Panc1 (cell line): Measurements from ENCODE around the gene CYTH4. TPM values are rescaled to one million over a fixed set of nuclear protein-coding genes. Genes with fewer than 3 reads are reported as not detected.

Experiments used
- ATAC-seq: fragments of 200-7000 bp; cut with Tn5 transposase; 2 replicates; pipeline ENCODE4 v1.9.1; 2020; ENCODE audit warnings: mild to moderate bottlenecking, moderate library complexity
- BruUV-seq: library from RNA; stranded (reverse); fragments of 400-500 nt; replicated peaks from 2 replicates; lab custom pipeline; 2021; lab: Mats Ljungman, UMichigan
- CTCF ChIA-PET: fragments of 300-600 bp; sonication (Branson Sonifier 250); formaldehyde crosslinking; loops from one replicate; lab custom pipeline; 2022; ENCODE audit warnings: antibody characterized with exemption; lab: Charles Lee
- POLR2A ChIA-PET: fragments of 300-600 bp; sonication (Branson Sonifier 250); formaldehyde crosslinking; loops from one replicate; lab custom pipeline; 2022; ENCODE audit warnings: antibody characterized with exemption; lab: Charles Lee
- DNase-seq: peaks from one replicate; pipeline ENCODE4 v3.0.0-alpha.2; 2010; ENCODE audit warnings: low read depth, low spot score
- H3K27ac ChIP-seq: 2 replicates; pipeline ENCODE4 v1.5.1; 2011; ENCODE audit warnings: mild to moderate bottlenecking, low read length, inconsistent platforms
- H3K27me3 ChIP-seq: fragments of 200-500 bp; sonication (Bioruptor generic); 2 replicates; pipeline ENCODE4 v1.6.0; 2014; ENCODE audit warnings: low read length, inconsistent platforms; ENCODE audit not compliant: control insufficient read depth, insufficient read depth
- H3K36me3 ChIP-seq: fragments of 200-500 bp; sonication (Bioruptor generic); 2 replicates; pipeline ENCODE4 v1.5.1; 2014; ENCODE audit warnings: inconsistent platforms, mild to moderate bottlenecking, low read length, moderate library complexity; ENCODE audit not compliant: control insufficient read depth, insufficient read depth
- H3K4me1 ChIP-seq: 2 replicates; pipeline ENCODE4 v1.5.1; 2011; ENCODE audit warnings: inconsistent platforms, mild to moderate bottlenecking, low read length, moderate library complexity; ENCODE audit not compliant: control insufficient read depth, insufficient read depth
- H3K4me3 ChIP-seq, 2 experiments: 2 replicates each; pipeline ENCODE4 v1.5.1; 2011 to 2012; ENCODE audit warnings: low read depth in 2 of 2, low read length in 2 of 2, mild to moderate bottlenecking in 2 of 2, inconsistent platforms in 1 of 2, moderate library complexity in 1 of 2
- H3K9me3 ChIP-seq: fragments of 200-500 bp; sonication (Bioruptor generic); 2 replicates; pipeline ENCODE4 v1.5.1; 2014; ENCODE audit warnings: low read depth, mild to moderate bottlenecking, inconsistent platforms, low read length, moderate library complexity; ENCODE audit not compliant: control insufficient read depth, insufficient read depth
- POLR2AphosphoS5 ChIP-seq: IDR thresholded peaks from 2 replicates; pipeline ENCODE4 v1.6.1; 2012; ENCODE audit warnings: mild to moderate bottlenecking, low read depth, low read length, moderate library complexity
- REST ChIP-seq, 2 experiments: IDR thresholded peaks; 2 replicates each; pipeline ENCODE4 v1.6.1; 2011 to 2012; ENCODE audit warnings: low read depth in 2 of 2, control low read depth in 1 of 2, low read length in 1 of 2, mild to moderate bottlenecking in 1 of 2, moderate library complexity in 1 of 2; ENCODE audit not compliant: insufficient read depth in 1 of 2
- SIN3A ChIP-seq: IDR thresholded peaks from 2 replicates; pipeline ENCODE4 v1.6.1; 2012; ENCODE audit warnings: low read depth, mild to moderate bottlenecking, low read length, moderate library complexity, borderline replicate concordance; ENCODE audit not compliant: insufficient read depth
- TCF7L2 ChIP-seq: IDR thresholded peaks from 2 replicates; pipeline ENCODE4 v1.6.1; 2011; ENCODE audit warnings: mild to moderate bottlenecking, low read depth, low read length, inconsistent platforms
- in situ Hi-C: cut with HindIII; loops from 2 replicates; pipeline ENCODE4 v1.10.0; 2016; ENCODE audit warnings: low sequenced_read_pairs, low pct_unique_long_range_greater_than_20kb
- intact Hi-C: fragments of 100-400 bp; cut with micrococcal nuclease; formaldehyde crosslinking; loops from one replicate; pipeline ENCODE4 v1.10.0; 2022; ENCODE audit not compliant: unreplicated experiment
- total RNA-seq: library from RNA; stranded (reverse); gene quantifications from one replicate; pipeline ENCODE4 v1.2.1, GENCODE V29; 2021; ENCODE audit not compliant: unreplicated experiment
- TF ChIP-seq, protein P1 (sequence below): fragments of 450-650 bp; IDR thresholded peaks from 2 replicates; pipeline ENCODE4 v1.5.1; 2017; ENCODE audit warnings: mild to moderate bottlenecking

CYTH4 gene
- total RNA-seq, 1 experiment from 2014 or later: 1.3 TPM

DNA sequence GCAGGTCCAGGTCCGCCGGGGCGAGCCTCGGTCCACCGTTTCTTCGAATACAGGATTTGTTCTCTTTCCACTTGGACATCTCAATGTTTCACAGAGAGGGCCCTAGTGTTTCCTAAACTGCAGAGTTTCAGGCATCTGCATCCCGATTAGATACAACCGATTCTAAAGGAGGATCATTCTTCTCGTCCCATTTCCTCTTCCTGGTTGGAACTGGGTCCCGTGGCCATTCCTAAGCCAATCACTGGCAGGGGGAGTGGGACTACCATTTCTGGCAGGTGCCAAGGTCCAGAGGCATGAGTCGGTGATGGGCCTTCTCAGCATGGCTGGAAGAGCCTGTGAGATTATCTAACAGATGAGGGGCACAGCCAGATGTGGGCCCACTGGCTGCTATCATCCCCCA, 76.1 kb downstream of the CYTH4 start:
- H3K9me3 ChIP-seq: no peaks in the 10 kb centered on the region
- no TSS peak for BruUV-seq
- no peak overlapping the region for H3K4me3 ChIP-seq
- POLR2A ChIA-PET: no interaction called here
- no peaks in the 10 kb centered on the region for H3K27me3 ChIP-seq
- no peak for DNase-seq
- H3K4me1 ChIP-seq: no peaks in the 10 kb centered on the region
- TF ChIP-seq, protein P1, sequence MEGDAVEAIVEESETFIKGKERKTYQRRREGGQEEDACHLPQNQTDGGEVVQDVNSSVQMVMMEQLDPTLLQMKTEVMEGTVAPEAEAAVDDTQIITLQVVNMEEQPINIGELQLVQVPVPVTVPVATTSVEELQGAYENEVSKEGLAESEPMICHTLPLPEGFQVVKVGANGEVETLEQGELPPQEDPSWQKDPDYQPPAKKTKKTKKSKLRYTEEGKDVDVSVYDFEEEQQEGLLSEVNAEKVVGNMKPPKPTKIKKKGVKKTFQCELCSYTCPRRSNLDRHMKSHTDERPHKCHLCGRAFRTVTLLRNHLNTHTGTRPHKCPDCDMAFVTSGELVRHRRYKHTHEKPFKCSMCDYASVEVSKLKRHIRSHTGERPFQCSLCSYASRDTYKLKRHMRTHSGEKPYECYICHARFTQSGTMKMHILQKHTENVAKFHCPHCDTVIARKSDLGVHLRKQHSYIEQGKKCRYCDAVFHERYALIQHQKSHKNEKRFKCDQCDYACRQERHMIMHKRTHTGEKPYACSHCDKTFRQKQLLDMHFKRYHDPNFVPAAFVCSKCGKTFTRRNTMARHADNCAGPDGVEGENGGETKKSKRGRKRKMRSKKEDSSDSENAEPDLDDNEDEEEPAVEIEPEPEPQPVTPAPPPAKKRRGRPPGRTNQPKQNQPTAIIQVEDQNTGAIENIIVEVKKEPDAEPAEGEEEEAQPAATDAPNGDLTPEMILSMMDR: no peak
- TF ChIP-seq SIN3A: no peak
- no peak for TF ChIP-seq POLR2AphosphoS5
- TF ChIP-seq REST (IDR thresholded peaks at IDR 0.05; ENCODE audit: insufficient read depth in 1 of 2, low read depth in 2 of 2, low read length in 1 of 2): no peak
- no peak for TF ChIP-seq TCF7L2
- in situ Hi-C loops: no loop called here
- H3K27ac ChIP-seq: no peak overlapping the region
- intact Hi-C loops: no loop called here
- ATAC-seq: no peak
- CTCF ChIA-PET: no interaction called here
- no peaks in the 10 kb centered on the region for H3K36me3 ChIP-seq

- Histone ChIP-seq H3K4me3 (no peak overlapping the region), H3K36me3 (no peaks in the 10 kb centered on the region), H3K27me3 (no peaks in the 10 kb centered on the region), H3K27ac (no peak overlapping the region), H3K9me3 (no peaks in the 10 kb centered on the region), H3K4me1 (no peaks in the 10 kb centered on the region)
- TF ChIP-seq SIN3A (no peak), TCF7L2 (no peak), REST (IDR thresholded peaks at IDR 0.05; ENCODE audit: insufficient read depth in 1 of 2, low read depth in 2 of 2, low read length in 1 of 2) (no peak), POLR2AphosphoS5 (no peak)
- TF ChIP-seq, protein P1: no peak
- BruUV-seq: no TSS peak
- ATAC-seq (no peak), DNase-seq (no peak)
- intact Hi-C loops (no loop called here), in situ Hi-C loops (no loop called here)
- CTCF ChIA-PET: no interaction called here
- POLR2A ChIA-PET: no interaction called here
These were observed 76.6 kb downstream of the CYTH4 start for GRCh38 chr22:37358917-37359316.
